Hindlimb muscle (tissue), 1 donor: ENCODE measurements around the gene RTRAF. TPM values are rescaled to one million over a fixed set of nuclear protein-coding genes. Genes with fewer than 3 reads are reported as not detected.

Experiments
- DNase-seq: peaks from one replicate; pipeline ENCODE4 v3.0.0-alpha.2; 2013
- polyA plus RNA-seq: library from polyadenylated mRNA; unstranded; fragments of 120-200 nt; gene quantifications from one replicate; pipeline ENCODE4 v1.2.1, GENCODE V29; 2013; ENCODE audit not compliant: insufficient read length

Gene RTRAF
- polyA plus RNA-seq, 1 donor = 210 TPM

GRCh38 chr14:52051871-52052270, 62.5 kb downstream of the RTRAF start:
- DNase-seq = no peak

GRCh38 chr14:52052288-52052943, 63.1 kb downstream of the RTRAF start:
- DNase-seq = no peak

GRCh38 chr14:52053044-52053443, 63.7 kb downstream of the RTRAF start:
- DNase-seq = no peak

- DNase-seq = no peak
These were observed 65.3 kb downstream of the RTRAF start for GRCh38 chr14:52054678-52055077.

GRCh38 chr14:52055167-52055566, 65.8 kb downstream of the RTRAF start:
- DNase-seq = no peak

GRCh38 chr14:52058341-52058740, 69.0 kb downstream of the RTRAF start:
- no peak for DNase-seq

- no peak for DNase-seq
These were observed 70.3 kb downstream of the RTRAF start for GRCh38 chr14:52059649-52060048.

GRCh38 chr14:52060080-52060479, 70.7 kb downstream of the RTRAF start:
- no peak for DNase-seq

Other genes starting within 250 kb of the RTRAF start
- 39.0 TPM for gene GNG2, start 128.9 kb upstream of the RTRAF start, polyA plus RNA-seq
- 86.3 TPM for gene NID2, start 79.5 kb downstream of the RTRAF start, polyA plus RNA-seq